Neural cell (in vitro differentiated cells): ENCODE data around the gene SPINDOC. TPM values are rescaled to one million over a fixed set of nuclear protein-coding genes. Genes with fewer than 3 reads are reported as not detected.

Experiments used
- H2AFZ ChIP-seq: fragments of 200-600, 300-800 bp; sonication (generic), shearing (Covaris generic); 2 replicates; pipeline ENCODE4 v1.6.0; 2014; ENCODE audit warnings: low read depth, mild to moderate bottlenecking, antibody characterized with exemption, low read length, moderate library complexity
- H3F3A ChIP-seq: fragments of 200-600 bp; shearing (Covaris generic); 2 replicates; pipeline ENCODE4 v1.6.1; 2016; ENCODE audit warnings: mild to moderate bottlenecking, moderate library complexity, mixed read lengths, antibody characterized with exemption, low read length; ENCODE audit not compliant: insufficient read depth, poor library complexity, severe bottlenecking
- H3K27ac ChIP-seq: fragments of 200-600, 300-800 bp; sonication (generic), shearing (Covaris generic); 2 replicates; pipeline ENCODE4 v1.5.1; 2014; ENCODE audit warnings: mild to moderate bottlenecking, low read length, moderate library complexity
- H3K27me3 ChIP-seq: fragments of 300-800, 200-600 bp; sonication (generic), shearing (Covaris generic); 2 replicates; pipeline ENCODE4 v1.6.0; 2014; ENCODE audit warnings: mild to moderate bottlenecking, low read depth, low read length, moderate library complexity; ENCODE audit not compliant: insufficient read depth
- H3K36me3 ChIP-seq: fragments of 300-800, 200-600 bp; sonication (generic), shearing (Covaris generic); 2 replicates; pipeline ENCODE4 v1.5.1; 2014; ENCODE audit warnings: mild to moderate bottlenecking, antibody characterized with exemption, low read length, moderate library complexity; ENCODE audit not compliant: insufficient read depth
- H3K4me2 ChIP-seq: fragments of 300-800, 200-600 bp; sonication (generic), shearing (Covaris generic); 2 replicates; pipeline ENCODE4 v1.6.0; 2014; ENCODE audit warnings: mild to moderate bottlenecking, low read length
- H3K4me3 ChIP-seq: fragments of 300-800, 200-600 bp; sonication (generic), shearing (Covaris generic); 2 replicates; pipeline ENCODE4 v1.5.1; 2014; ENCODE audit warnings: mild to moderate bottlenecking, low read length, moderate library complexity
- H3K79me2 ChIP-seq: fragments of 200-600 bp; shearing (Covaris generic); replicated peaks from 2 replicates; pipeline ENCODE4 v1.6.0; 2014; ENCODE audit warnings: mild to moderate bottlenecking, low read length, moderate library complexity; ENCODE audit not compliant: insufficient read depth
- H3K9ac ChIP-seq: fragments of 300-800, 200-600 bp; sonication (generic), shearing (Covaris generic); 2 replicates; pipeline ENCODE4 v1.6.1; 2016; ENCODE audit warnings: mild to moderate bottlenecking, low read length, mixed read lengths
- H3K9me2 ChIP-seq: fragments of 200-600 bp; shearing (Covaris generic); 2 replicates; pipeline ENCODE4 v1.6.1; 2016; ENCODE audit warnings: mild to moderate bottlenecking, low read length, mixed read lengths; ENCODE audit not compliant: insufficient read depth
- H3K9me3 ChIP-seq: fragments of 200-600, 300-800 bp; sonication (generic), shearing (Covaris generic); 2 replicates; pipeline ENCODE4 v1.6.1; 2016; ENCODE audit warnings: mild to moderate bottlenecking, mixed run types, low read length, moderate library complexity, mixed read lengths
- H4K20me1 ChIP-seq: fragments of 200-600 bp; shearing (Covaris generic); 2 replicates; pipeline ENCODE4 v1.6.1; 2016; ENCODE audit warnings: mild to moderate bottlenecking, mixed run types; ENCODE audit not compliant: insufficient read depth
- CTCF ChIP-seq: fragments of 450-650 bp; IDR thresholded peaks from 2 replicates; pipeline ENCODE4 v1.5.1; 2014; ENCODE audit warnings: antibody characterized with exemption, mild to moderate bottlenecking, moderate library complexity; ENCODE audit not compliant: poor library complexity, severe bottlenecking
- EP300 ChIP-seq: fragments of 450-650 bp; conservative IDR thresholded peaks from 2 replicates; pipeline ENCODE4 v1.6.1; 2014; ENCODE audit warnings: antibody characterized with exemption, mild to moderate bottlenecking, moderate library complexity; ENCODE audit not compliant: poor library complexity, severe bottlenecking
- EZH2 ChIP-seq: fragments of 200-600, 300-800 bp; shearing (Covaris generic), sonication (generic); IDR thresholded peaks from 2 replicates; pipeline ENCODE4 v1.6.1; 2014; ENCODE audit warnings: antibody characterized with exemption, low read length, borderline replicate concordance, mild to moderate bottlenecking; ENCODE audit not compliant: insufficient read depth, poor library complexity, severe bottlenecking
- MXI1 ChIP-seq: fragments of 450-650 bp; conservative IDR thresholded peaks from 2 replicates; pipeline ENCODE4 v1.6.1; 2014; ENCODE audit warnings: antibody characterized with exemption, mild to moderate bottlenecking; ENCODE audit not compliant: poor library complexity, severe bottlenecking
- POLR2AphosphoS5 ChIP-seq: IDR thresholded peaks from 2 replicates; pipeline ENCODE4 v1.6.1; 2012
- RAD21 ChIP-seq: fragments of 450-650 bp; conservative IDR thresholded peaks from 2 replicates; pipeline ENCODE4 v1.6.1; 2014; ENCODE audit warnings: antibody characterized with exemption, mild to moderate bottlenecking, moderate library complexity
- REST ChIP-seq: IDR thresholded peaks from 2 replicates; pipeline ENCODE4 v1.6.1; 2012; ENCODE audit warnings: borderline replicate concordance
- SMC3 ChIP-seq: fragments of 450-650 bp; conservative IDR thresholded peaks from 2 replicates; pipeline ENCODE4 v1.6.1; 2014; ENCODE audit warnings: antibody characterized with exemption, mild to moderate bottlenecking, moderate library complexity; ENCODE audit not compliant: poor library complexity
- TAF1 ChIP-seq: IDR thresholded peaks from 2 replicates; pipeline ENCODE4 v1.6.1; 2012; ENCODE audit warnings: low read depth
- polyA plus RNA-seq: library from polyadenylated mRNA; depleted of rRNA; stranded (reverse); fragments of >200 nt; gene quantifications from 2 replicates; pipeline ENCODE4 v1.2.3, GENCODE V29; 2014

Gene SPINDOC
- polyA plus RNA-seq, 1 donor from 2014 or later, result 20.3 TPM

- no peak for TF ChIP-seq POLR2AphosphoS5
- no peak for TF ChIP-seq MXI1
- no peak for TF ChIP-seq TAF1
- no peak for TF ChIP-seq CTCF
- no peak for TF ChIP-seq EZH2
- no peak for TF ChIP-seq REST
- TF ChIP-seq EP300, result no peak
- TF ChIP-seq RAD21, result no peak
- no peak for TF ChIP-seq SMC3
- H3K27ac ChIP-seq, result no peak overlapping the region
- no peaks in the 10 kb centered on the region for H4K20me1 ChIP-seq
- H3K9ac ChIP-seq, result no peak overlapping the region
- H3K9me2 ChIP-seq, result no peaks in the 10 kb centered on the region
- no peaks in the 10 kb centered on the region for H3K36me3 ChIP-seq
- no peaks in the 10 kb centered on the region for H3F3A ChIP-seq
- no peaks in the 10 kb centered on the region for H3K79me2 ChIP-seq
- H3K4me2 ChIP-seq, result no peak overlapping the region
- peaks cover 6% of the 10 kb centered on the region for H3K9me3 ChIP-seq
- H3K4me3 ChIP-seq, result no peak overlapping the region
- no peak overlapping the region for H2AFZ ChIP-seq
- no peaks in the 10 kb centered on the region for H3K27me3 ChIP-seq
Observed at GRCh38 chr11:63795066-63795465, 18.2 kb upstream of the SPINDOC start.

GRCh38 chr11:63800921-63801320, 12.3 kb upstream of the SPINDOC start:
- H4K20me1 ChIP-seq, result no peaks in the 10 kb centered on the region
- H3K9me2 ChIP-seq, result no peaks in the 10 kb centered on the region
- H3F3A ChIP-seq, result no peaks in the 10 kb centered on the region
- no peaks in the 10 kb centered on the region for H3K36me3 ChIP-seq
- no peak overlapping the region for H3K9ac ChIP-seq
- no peak overlapping the region for H2AFZ ChIP-seq
- H3K9me3 ChIP-seq, result peaks cover 6% of the 10 kb centered on the region
- no peak overlapping the region for H3K4me2 ChIP-seq
- no peak for TF ChIP-seq SMC3
- no peak for TF ChIP-seq CTCF
- TF ChIP-seq MXI1, result no peak
- TF ChIP-seq REST, result no peak
- no peak for TF ChIP-seq RAD21
- TF ChIP-seq EZH2, result no peak
- no peak for TF ChIP-seq POLR2AphosphoS5
- TF ChIP-seq TAF1, result no peak
- no peak for TF ChIP-seq EP300
- H3K79me2 ChIP-seq, result no peaks in the 10 kb centered on the region
- no peaks in the 10 kb centered on the region for H3K27me3 ChIP-seq
- H3K4me3 ChIP-seq, result no peak overlapping the region
- H3K27ac ChIP-seq, result no peak overlapping the region
